PC-9 (cell line): Measurements from ENCODE around the gene THAP8. TPM values are rescaled to one million over a fixed set of nuclear protein-coding genes. Genes with fewer than 3 reads are reported as not detected.

Experiments used
- BruUV-seq: library from RNA; stranded (reverse); fragments of 400-500 nt; replicated peaks from 2 replicates; lab custom pipeline; 2021; lab: Mats Ljungman, UMichigan
- CTCF ChIA-PET: fragments of 300-600 bp; sonication (Branson Sonifier 250); formaldehyde crosslinking; loops from one replicate; lab custom pipeline; 2022; ENCODE audit warnings: antibody characterized with exemption; lab: Charles Lee
- POLR2A ChIA-PET: fragments of 300-600 bp; sonication (Branson Sonifier 250); formaldehyde crosslinking; loops from one replicate; lab custom pipeline; 2022; ENCODE audit warnings: antibody characterized with exemption; ENCODE audit not compliant: unreplicated experiment; lab: Charles Lee
- DNase-seq, 2 experiments: peaks; one replicate each; pipeline versions ENCODE4 v3.0.0 to v3.0.0-alpha.2; 2015 to 2022; ENCODE audit warnings: mixed read lengths in 1 of 2
- H2AFZ ChIP-seq: fragments of 200-600 bp; sonication (generic); 2 replicates; pipeline ENCODE4 v1.8.1; 2017; ENCODE audit warnings: antibody characterized with exemption
- H3F3A ChIP-seq: fragments of 200-600 bp; sonication (generic); 2 replicates; pipeline ENCODE4 v1.8.1; 2017; ENCODE audit warnings: antibody characterized with exemption, mild to moderate bottlenecking, low read depth; ENCODE audit not compliant: insufficient read depth
- H3K27ac ChIP-seq: fragments of 200-600 bp; sonication (generic); 2 replicates; pipeline ENCODE4 v1.6.1; 2016; ENCODE audit warnings: mixed run types
- H3K27me3 ChIP-seq: fragments of 200-600 bp; sonication (generic); 2 replicates; pipeline ENCODE4 v1.6.1; 2016; ENCODE audit warnings: low read depth, mixed run types; ENCODE audit not compliant: insufficient read depth
- H3K36me3 ChIP-seq: fragments of 200-600 bp; sonication (generic); 2 replicates; pipeline ENCODE4 v1.6.1; 2016; ENCODE audit warnings: low read depth, mixed run types
- H3K4me1 ChIP-seq: fragments of 200-600 bp; sonication (generic); replicated peaks from 2 replicates; pipeline ENCODE4 v1.6.1; 2016; ENCODE audit warnings: mixed run types; ENCODE audit not compliant: insufficient read depth
- H3K4me2 ChIP-seq: fragments of 200-600 bp; sonication (generic); 2 replicates; pipeline ENCODE4 v1.6.1; 2017; ENCODE audit warnings: mixed run types
- H3K4me3 ChIP-seq: fragments of 200-600 bp; sonication (generic); 2 replicates; pipeline ENCODE4 v1.6.1; 2016; ENCODE audit warnings: mixed run types
- H3K79me2 ChIP-seq: fragments of 200-600 bp; sonication (generic); 2 replicates; pipeline ENCODE4 v1.6.1; 2017; ENCODE audit warnings: low read depth, mixed run types
- H3K9me2 ChIP-seq: fragments of 200-600 bp; sonication (generic); 2 replicates; pipeline ENCODE4 v1.8.1; 2017; ENCODE audit warnings: mild to moderate bottlenecking; ENCODE audit not compliant: insufficient read depth
- H3K9me3 ChIP-seq: fragments of 200-600 bp; sonication (generic); 2 replicates; pipeline ENCODE4 v1.8.1; 2016; ENCODE audit warnings: low read depth; ENCODE audit not compliant: insufficient read depth
- H4K20me1 ChIP-seq: fragments of 200-600 bp; sonication (generic); 2 replicates; pipeline ENCODE4 v1.8.1; 2017; ENCODE audit not compliant: insufficient read depth
- CTCF ChIP-seq: fragments of 200-600 bp; sonication (generic); conservative IDR thresholded peaks from 2 replicates; pipeline ENCODE4 v1.6.1; 2017; ENCODE audit warnings: mixed run types, antibody characterized with exemption, mild to moderate bottlenecking, moderate library complexity
- EZH2 ChIP-seq: fragments of 200-600 bp; sonication (generic); IDR thresholded peaks from 2 replicates; pipeline ENCODE4 v1.8.0; 2017; ENCODE audit warnings: antibody characterized with exemption, low read depth
- intact Hi-C: fragments of 100-400 bp; cut with micrococcal nuclease; formaldehyde crosslinking; loops from one replicate; pipeline ENCODE4 v1.10.0; 2022; ENCODE audit not compliant: unreplicated experiment
- total RNA-seq: library from RNA; stranded (reverse); gene quantifications from 2 replicates; pipeline ENCODE4 v1.2.3, GENCODE V29; 2021

Gene THAP8
- total RNA-seq, 1 experiment from 2014 or later = 5.2 TPM

GRCh38 chr19:36101550-36102327 is 47.7 kb upstream of the THAP8 start:
- Histone ChIP-seq H3K79me2 (no peaks in the 10 kb centered on the region), H3K27ac (no peak overlapping the region), H3K4me2 (no peak overlapping the region), H4K20me1 (no peaks in the 10 kb centered on the region), H3K36me3 (no peaks in the 10 kb centered on the region), H3K4me3 (no peak overlapping the region), H3K27me3 (no peaks in the 10 kb centered on the region), H2AFZ (no peak overlapping the region), H3K4me1 (peaks cover 10% of the 10 kb centered on the region), H3K9me3 (no peaks in the 10 kb centered on the region), H3K9me2 (no peaks in the 10 kb centered on the region), H3F3A (no peaks in the 10 kb centered on the region)
- BruUV-seq = no TSS peak
- ChIA-PET POLR2A (interaction anchor here (1.0 kb wide), 1 partner anchor 49 kb away, joined by 3 read pairs; no protein-coding TSS in a partner anchor), CTCF (no interaction called here)
- TF ChIP-seq EZH2 (no peak), CTCF (no peak)
- DNase-seq = peak in 1 of 2 experiments; percentile 74
- intact Hi-C loops = no loop called here

GRCh38 chr19:36100476-36100875 is 46.4 kb upstream of the THAP8 start:
- Histone ChIP-seq H3K79me2 (no peaks in the 10 kb centered on the region), H3K4me1 (peaks cover 10% of the 10 kb centered on the region), H4K20me1 (no peaks in the 10 kb centered on the region), H2AFZ (no peak overlapping the region), H3K9me2 (no peaks in the 10 kb centered on the region), H3K4me2 (no peak overlapping the region), H3K27me3 (no peaks in the 10 kb centered on the region), H3K27ac (no peak overlapping the region), H3K9me3 (no peaks in the 10 kb centered on the region), H3K36me3 (no peaks in the 10 kb centered on the region), H3K4me3 (no peak overlapping the region), H3F3A (no peaks in the 10 kb centered on the region)
- BruUV-seq = no TSS peak
- intact Hi-C loops = no loop called here
- POLR2A ChIA-PET = interaction anchor here (0.5 to 0.6 kb wide), 2 partner anchors 30 to 86 kb away, joined by 3 to 4 read pairs; partner anchors contain the start of gene ALKBH6
- TF ChIP-seq CTCF (no peak), EZH2 (no peak)
- CTCF ChIA-PET = no interaction called here
- DNase-seq = peak in 1 of 2 experiments; percentile 25

- Histone ChIP-seq H4K20me1 (no peaks in the 10 kb centered on the region), H3K27ac (no peak overlapping the region), H3K36me3 (no peaks in the 10 kb centered on the region), H3K79me2 (no peaks in the 10 kb centered on the region), H3K27me3 (no peaks in the 10 kb centered on the region), H3K4me1 (peaks cover 6% of the 10 kb centered on the region), H3K4me3 (no peak overlapping the region), H3K9me3 (no peaks in the 10 kb centered on the region), H3K4me2 (no peak overlapping the region), H3K9me2 (no peaks in the 10 kb centered on the region), H3F3A (no peaks in the 10 kb centered on the region), H2AFZ (no peak overlapping the region)
- ChIA-PET CTCF (no interaction called here), POLR2A (no interaction called here)
- intact Hi-C loops = no loop called here
- DNase-seq = no peak
- BruUV-seq = no TSS peak
- TF ChIP-seq EZH2 (no peak), CTCF (no peak)
Measured at GRCh38 chr19:36099166-36099785, 45.2 kb upstream of the THAP8 start.
